Measurements from ENCODE around the gene PRSS23.

DNA sequence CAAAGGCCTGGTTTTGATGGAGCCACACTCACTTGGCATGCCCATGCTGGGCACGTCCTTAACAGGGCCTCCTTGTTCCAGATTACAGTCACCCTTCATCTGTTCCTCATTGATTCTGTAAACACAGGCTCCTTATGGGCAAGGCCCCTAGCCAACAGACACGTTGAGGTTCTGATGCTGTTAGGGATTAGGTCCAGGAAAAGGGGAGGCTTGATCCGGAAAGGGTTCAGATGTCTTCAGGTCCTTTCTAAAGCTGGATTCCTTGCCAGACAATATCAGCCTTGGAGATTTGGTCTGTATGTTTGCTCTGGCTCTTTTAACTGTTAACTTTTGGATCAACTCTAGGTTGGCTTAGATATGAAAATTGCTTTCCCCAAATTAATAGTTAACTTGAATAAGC lies 46.9 kb upstream of the PRSS23 start:
- TF ChIP-seq, protein P1, sequence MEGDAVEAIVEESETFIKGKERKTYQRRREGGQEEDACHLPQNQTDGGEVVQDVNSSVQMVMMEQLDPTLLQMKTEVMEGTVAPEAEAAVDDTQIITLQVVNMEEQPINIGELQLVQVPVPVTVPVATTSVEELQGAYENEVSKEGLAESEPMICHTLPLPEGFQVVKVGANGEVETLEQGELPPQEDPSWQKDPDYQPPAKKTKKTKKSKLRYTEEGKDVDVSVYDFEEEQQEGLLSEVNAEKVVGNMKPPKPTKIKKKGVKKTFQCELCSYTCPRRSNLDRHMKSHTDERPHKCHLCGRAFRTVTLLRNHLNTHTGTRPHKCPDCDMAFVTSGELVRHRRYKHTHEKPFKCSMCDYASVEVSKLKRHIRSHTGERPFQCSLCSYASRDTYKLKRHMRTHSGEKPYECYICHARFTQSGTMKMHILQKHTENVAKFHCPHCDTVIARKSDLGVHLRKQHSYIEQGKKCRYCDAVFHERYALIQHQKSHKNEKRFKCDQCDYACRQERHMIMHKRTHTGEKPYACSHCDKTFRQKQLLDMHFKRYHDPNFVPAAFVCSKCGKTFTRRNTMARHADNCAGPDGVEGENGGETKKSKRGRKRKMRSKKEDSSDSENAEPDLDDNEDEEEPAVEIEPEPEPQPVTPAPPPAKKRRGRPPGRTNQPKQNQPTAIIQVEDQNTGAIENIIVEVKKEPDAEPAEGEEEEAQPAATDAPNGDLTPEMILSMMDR (IDR thresholded peaks at IDR 0.05), result no peak
- TF ChIP-seq POLR2AphosphoS5 (IDR thresholded peaks at IDR 0.05), result no peak
- no peak for TF ChIP-seq POLR2A (IDR thresholded peaks at IDR 0.05)
